GM21367 (cell line): ENCODE measurements around the gene CACNA2D2.

ENCODE experiments used
- ATAC-seq: cut with Tn5 transposase; IDR thresholded peaks from one replicate; pipeline ENCODE4 v1.9.1; 2021; ENCODE audit not compliant: unreplicated experiment

CACNA2D2 gene

GRCh38 chr3:50503504-50504342 is at the start of gene CACNA2D2:
Gene CACNA2D2, minus strand, starts transcription at chr3:50503634. Its CDS starts 211 bp downstream, at chr3:50503423.
- ATAC-seq = no peak

DNA sequence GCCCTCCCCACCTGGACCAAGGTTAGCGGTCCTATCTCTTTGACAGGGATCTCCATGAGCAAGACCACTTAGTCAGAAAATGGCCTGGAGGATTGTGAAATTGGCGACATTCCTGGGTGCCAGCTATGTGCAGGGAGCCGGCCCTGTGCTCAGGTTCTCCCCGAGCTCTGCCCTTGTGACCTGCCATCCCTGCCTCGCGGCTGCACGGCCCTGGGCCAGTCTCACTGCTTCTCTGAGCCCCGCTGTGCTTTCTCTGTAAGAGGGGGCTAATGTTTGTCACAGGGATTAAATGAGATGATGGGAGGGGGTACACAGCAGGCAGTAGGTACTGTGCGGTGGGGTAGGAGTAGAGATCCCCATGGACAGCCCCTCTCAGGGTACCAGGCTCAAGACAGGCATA is 49.2 kb upstream of the CACNA2D2 start:
- ATAC-seq = no peak

GRCh38 chr3:50551681-50552435 is 48.4 kb upstream of the CACNA2D2 start:
- ATAC-seq = no peak

DNA sequence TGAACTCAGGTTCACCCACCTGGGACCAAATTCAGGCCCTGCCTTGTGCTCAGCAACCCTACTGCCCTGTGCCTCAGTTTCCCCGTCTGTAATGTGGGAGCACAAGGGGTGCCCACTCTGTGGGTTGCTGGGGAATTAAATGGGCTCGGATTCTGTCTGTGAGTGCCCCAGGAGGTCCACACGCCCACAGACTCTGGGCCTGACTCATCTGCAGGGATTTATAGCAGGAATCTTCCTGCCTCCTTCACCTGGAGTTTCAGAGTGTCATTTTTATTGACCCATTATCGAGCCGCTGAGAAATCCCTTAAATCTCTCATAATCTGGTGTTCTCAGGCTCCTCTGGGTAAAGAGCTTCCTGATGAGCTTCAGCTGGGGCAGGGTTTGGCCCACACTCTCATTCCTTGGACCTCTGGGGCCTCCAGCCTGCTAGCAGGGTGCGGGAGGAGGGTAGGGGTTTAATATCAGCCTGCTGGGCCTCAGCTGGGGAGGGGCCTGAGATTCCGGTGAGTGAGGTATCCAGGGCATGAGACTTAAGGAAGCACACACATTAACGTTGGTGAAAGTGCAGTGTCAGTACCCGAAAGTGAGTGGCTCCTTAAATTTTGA is 47.7 kb upstream of the CACNA2D2 start:
- no peak for ATAC-seq

GRCh38 chr3:50550079-50550736 is 46.8 kb upstream of the CACNA2D2 start:
- no peak for ATAC-seq

DNA sequence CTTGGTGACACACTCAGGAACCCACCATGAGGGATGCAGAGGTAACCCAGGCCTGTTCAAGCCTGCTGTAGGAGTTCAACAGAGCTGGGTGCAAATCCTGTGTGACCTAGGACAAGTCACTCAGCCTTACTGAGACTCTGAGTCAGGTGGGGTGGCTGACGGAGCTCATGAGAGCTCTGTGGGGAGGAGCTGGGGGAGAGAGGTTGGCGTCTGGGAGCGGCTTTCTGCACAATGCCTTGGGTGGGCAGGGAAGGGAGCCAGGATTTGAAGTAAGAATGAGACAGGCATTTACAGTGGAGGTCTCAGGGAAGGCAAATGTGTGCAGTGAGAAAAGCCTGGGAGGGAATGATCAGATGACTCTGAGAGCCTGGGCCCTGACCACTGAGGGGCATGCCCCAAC is 45.8 kb upstream of the CACNA2D2 start:
- ATAC-seq = no peak

DNA sequence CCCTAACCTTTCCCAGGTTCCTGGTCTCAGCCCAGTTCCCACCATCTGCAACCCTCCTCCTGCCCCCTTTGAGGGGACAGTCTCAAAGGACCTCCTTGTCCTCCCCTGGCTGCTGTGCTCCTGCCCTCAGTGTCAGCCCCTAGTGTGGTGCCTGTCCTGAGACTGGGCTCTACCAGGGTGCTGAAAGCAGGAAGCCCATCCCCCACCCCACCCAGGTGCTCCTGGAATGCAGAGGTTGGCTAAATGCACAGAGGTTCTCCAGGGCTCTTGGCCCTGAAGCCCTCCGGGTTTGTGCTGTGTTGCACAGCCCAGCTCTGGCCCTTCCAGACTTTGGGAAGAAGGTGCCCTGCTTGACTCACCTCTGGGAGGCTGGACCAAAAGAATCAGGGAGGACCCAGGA is 42.3 kb upstream of the CACNA2D2 start:
- ATAC-seq = no peak

DNA sequence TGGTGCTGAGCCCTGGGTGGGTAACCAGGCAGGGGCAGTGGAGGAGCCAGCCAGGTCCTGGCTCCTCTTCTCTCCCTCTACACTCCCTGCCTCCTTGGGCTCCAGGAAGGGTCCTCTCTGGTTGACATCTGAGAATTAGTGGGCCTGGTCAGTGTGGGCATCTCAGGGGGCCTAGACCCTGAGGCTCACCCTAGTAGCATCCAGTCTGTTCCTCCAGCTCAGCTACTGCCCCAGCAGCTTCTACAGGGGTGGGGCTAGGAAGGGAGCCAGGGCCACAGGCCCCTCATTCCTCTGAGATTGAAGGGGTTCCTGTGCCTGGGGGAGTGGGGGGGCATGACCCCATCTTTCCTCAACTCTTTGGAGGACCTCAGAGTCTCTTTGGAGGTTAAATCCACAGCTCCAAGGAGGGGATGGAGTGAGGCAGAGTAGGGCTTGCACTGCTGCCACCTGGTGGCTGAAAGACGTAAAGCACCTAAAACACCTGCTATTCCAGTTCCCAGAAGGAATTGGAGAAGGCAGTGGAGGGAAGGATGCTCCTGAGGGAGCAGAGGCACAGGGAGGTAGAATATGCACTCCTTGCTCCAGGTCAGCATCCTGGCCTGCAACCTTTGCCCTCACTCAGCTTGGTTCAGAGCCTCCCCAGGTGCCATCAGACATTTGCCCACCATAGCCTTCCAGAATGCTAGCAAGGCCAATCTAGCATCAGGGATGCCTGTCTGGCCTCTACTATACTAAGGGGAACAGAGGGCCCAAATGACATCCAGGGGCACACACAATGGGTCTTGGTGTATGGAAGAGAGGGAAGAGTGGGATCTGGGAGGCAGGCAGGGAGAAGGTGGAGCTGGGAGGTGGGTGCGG is 39.0 kb upstream of the CACNA2D2 start:
- no peak for ATAC-seq

DNA sequence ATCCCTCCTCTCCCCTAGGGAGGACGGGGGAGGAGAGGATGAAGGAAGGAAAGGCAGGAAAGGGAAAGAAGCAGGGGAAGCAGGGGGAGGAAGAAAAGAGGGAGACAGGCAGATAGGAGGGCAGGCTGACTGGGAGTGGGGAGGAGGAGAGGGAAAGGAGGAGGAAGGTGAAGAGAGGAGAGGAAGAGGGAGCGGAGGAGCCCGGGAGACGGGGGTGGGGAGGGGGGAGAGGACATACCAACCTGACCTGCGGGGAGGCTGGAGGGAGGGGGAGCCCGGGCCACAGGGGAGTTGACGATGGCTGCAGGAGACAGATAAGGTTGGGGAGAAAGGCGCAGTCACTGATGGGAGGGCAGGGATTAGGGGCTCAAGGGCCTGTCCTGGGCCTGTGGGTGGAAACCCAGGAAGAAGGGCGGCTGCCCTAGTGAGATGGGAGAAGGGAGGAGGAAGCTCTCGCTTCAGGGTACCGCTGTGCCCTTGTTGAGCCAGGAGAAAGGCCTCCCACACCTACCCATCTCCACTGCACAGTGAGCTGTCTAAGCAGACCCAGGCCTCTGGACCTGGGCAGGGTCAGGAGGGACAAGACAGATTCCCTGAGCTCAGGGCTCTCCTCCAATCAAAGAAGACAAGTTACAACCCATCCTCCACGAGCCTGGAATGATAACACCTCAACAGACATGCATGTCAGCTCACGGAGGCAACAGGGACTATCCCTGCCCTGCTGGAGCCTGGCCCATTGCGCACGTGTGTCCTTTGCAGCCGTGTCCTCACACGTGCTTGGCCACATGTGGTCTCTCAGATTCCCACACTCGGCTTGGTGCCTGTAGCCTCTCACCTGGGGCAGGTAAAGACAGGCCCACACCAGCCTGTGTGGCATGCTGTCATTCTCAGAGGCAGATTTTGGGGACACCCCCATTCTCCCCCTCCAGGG is 36.2 kb upstream of the CACNA2D2 start:
- ATAC-seq = no peak

DNA sequence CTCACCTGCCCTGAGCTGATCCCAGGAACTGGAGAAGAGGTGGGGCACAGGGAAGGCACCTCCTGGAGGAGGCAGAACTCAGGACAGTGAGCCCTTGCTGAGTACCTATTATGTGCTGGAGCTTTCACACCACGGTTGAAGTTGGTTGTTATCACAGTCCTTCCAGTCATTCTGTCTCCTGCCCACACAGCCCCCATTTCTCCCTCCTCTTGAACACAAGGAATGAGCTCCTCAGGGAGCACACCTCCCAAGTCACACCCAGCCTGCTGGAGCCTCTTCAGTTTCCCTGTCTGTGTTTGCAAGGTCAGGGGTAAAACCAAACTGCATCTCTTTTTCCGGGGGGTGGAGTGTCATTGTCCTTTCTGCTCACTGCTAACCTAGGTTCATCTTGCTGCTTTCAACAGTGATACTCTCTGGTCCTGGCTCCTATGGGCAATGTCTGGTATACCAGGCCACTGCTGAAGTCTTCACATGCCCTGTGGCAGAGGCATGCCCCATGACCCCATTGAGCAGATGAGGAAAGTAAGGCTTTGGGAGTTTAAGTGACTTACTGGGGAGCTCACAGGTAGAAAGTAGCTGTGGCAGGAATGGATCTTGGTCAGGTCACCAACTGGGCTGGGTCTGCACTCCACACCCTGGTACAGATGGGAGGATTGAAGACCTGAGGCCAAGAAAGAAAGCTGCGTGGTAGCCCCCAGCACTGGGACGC is 34.1 kb upstream of the CACNA2D2 start:
- no peak for ATAC-seq

- no peak for ATAC-seq
Measured at GRCh38 chr3:50536471-50537180, 33.2 kb upstream of the CACNA2D2 start.

DNA sequence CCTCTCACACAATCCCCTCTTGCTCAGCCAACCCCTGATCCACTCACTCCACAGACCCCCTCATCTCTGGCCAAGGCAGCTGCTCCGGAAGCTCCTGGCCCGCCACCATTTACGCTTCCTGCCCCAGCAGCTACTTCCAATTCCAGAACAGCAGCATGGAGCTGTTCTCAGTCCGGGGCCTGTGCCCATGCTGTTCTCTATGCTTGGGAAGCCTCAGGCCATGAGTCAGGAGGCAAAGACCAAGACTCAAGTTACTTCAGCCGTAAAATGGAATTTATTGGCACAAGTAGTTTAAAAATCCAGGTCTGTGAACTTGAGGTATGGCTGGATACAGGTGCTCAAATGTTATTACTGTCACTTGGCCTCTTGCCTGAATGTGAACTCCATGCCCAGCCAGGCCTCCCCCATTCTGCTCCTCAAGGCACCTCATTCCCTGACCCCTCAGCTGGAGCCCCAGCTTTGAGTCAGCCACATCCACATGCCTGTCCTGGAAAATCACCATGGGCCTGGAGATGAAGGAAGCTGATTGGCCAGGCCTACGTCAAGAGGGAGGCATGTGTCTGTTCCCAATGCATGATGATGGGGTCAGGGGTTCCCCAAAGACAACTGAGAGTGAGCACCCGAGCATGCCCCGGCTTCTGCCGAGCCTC is 31.4 kb upstream of the CACNA2D2 start:
- no peak for ATAC-seq

DNA sequence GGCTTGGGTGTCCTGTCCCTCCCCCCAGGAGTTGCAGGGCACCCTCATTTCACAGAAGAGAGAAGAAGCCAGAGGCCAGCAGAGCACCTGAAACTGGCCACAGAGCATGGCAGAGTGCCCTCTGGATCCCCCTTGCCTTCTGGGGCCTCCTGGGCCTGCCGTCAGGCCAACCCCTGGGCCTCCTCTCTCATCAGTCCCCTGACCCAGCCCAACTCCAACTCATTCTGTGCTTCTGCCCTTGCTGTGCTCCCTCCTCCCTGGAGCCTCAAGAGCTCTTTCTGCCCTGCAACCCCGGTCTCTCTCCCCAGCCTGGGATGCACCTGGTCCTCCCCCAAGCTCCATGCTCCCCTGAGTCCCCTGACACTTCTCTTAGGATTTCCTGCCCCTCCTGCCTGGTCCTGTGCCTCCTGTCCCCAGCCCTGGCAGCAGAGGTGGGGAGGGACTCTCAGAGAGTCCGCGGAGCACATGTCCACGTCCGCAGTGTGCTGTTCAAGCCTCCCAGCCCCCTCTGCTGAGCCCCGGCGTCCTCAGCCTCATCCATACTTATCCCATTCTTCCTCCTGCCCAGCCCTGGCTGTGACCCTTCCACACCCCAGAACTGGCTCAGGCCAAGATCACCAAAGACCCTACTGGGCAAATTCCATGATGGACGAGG is 30.5 kb upstream of the CACNA2D2 start:
- ATAC-seq = no peak

DNA sequence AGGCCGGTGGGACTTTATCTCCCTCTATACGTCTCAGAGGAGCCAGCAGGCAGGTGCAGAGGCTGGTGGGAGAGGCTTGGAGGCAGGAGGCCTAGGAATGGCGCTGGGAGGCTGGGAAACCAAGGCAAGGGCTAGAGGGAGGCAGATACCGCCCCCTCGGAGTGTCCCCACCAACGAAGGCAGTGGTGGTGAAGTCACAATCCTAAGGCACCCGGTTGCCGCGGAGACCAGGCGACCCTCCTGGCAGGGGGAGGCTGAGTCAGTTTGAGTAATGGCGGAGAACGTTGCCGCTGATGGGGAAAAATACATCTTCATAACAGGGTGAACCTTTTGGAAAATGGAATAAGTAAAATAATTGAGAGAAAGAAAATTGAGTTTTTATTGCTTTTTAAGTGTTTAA is 29.9 kb upstream of the CACNA2D2 start:
- ATAC-seq = no peak

GRCh38 chr3:50532062-50532705 is 28.8 kb upstream of the CACNA2D2 start:
- ATAC-seq = no peak

- ATAC-seq = no peak
Measured at GRCh38 chr3:50531201-50531600, 27.8 kb upstream of the CACNA2D2 start.
